HG03457 (cell line): ENCODE data around the gene LACTB.
A peak's percentile ranks its signal among the peaks of the same experiment; 100 is the strongest.

Experiments
- ATAC-seq: cut with Tn5 transposase; IDR thresholded peaks from one replicate; pipeline ENCODE4 v1.9.1; 2021; ENCODE audit warnings: moderate number of reproducible peaks; ENCODE audit not compliant: unreplicated experiment

The LACTB gene

DNA sequence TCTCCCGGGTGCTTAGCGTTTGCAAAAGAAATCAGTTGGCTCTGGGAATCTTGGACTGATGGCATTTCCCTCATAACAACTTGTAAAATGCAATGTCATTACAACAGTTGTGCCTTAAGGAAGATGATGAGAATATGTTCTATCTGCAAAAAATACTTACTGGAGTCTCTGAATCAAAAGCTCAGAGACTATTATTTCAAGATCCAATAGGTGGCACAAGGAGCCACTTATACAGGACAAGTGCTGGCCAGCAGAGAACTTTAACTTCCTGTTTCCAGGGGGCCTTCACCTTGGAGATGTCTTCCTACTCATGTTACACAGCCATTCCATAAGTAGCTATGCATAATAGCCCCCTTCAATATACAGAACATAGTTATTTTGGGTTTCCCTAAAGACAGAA, 44.6 kb downstream of the LACTB start:
- no peak for ATAC-seq

DNA sequence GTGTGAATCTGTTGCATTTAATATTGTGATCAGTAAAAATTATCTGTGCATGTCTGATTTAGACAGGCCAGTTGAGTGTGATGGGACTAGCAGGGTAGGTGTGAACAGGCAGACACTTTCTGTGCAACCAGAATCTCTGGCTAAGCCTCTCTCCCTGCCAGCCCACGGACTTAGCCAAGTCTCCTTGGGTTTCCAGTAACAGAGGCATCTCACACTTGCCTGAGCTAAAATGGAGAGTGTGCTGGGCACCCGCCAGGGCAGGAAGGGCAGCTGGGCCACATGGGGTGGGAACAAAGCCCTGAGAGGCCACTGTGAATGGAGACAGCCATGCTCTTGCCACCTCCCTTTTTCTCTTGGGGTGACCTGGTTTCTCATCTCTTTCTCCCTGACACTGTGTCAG, 48.1 kb downstream of the LACTB start:
- no peak for ATAC-seq

DNA sequence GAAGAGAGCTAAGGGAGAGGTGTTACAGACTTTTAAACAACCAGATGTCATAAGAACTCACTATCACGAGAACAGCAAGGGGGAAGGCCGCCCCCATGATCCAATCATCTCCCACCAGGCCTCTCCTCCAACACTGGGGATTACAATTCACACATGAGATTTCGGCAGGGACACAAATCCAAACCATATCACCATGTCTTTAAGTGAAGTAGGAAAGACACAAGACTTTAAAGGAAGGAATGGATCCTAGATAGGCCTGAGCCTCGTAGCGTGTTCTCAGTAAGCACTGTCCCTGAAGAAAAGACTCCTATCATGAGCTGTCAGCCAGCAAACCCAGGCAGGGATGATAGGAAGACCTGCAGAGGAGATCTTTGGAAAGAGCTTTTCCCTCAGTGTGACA, 50.7 kb downstream of the LACTB start:
- ATAC-seq: no peak

GRCh38 chr15:63172851-63173451, 51.3 kb downstream of the LACTB start:
- ATAC-seq: no peak

DNA sequence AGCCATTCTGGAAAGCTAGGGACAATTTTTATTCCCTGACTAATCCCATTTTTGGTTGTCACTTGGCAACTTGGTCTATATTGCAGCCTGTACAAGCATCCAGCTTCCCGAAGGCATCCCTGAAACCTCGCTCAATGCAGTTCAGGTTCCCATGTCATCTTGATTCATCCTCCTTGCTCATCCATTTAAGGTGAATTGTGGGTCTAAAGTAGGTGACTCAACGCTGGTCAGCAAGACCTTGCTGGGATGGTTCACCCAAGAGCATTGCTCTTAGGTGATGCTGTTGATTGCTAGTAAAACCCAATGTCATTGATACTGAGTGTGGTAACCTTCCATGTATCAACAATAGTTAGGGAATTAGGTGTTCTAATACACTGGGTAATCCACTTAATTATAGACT, 54.6 kb downstream of the LACTB start:
- no peak for ATAC-seq

DNA sequence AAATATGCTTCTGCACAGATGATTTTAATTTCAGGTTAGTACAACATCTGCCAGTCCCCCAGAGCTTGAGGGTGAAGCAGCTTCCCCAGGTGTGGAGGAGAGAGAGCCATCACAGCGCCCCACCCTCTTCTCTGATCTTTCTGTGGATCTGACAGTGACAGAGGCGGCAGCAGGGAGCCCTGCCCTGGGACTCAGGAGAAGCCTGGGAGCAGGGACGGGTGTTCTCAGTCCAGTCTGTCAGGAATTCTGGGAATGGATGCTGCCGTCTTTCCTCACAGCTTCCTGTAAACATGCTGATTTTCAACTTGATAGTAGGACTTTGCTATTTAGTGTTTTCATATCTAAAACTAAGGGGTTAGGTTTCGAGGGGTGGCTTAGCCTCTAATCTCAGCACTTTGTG, 56.4 kb downstream of the LACTB start:
- no peak for ATAC-seq

DNA sequence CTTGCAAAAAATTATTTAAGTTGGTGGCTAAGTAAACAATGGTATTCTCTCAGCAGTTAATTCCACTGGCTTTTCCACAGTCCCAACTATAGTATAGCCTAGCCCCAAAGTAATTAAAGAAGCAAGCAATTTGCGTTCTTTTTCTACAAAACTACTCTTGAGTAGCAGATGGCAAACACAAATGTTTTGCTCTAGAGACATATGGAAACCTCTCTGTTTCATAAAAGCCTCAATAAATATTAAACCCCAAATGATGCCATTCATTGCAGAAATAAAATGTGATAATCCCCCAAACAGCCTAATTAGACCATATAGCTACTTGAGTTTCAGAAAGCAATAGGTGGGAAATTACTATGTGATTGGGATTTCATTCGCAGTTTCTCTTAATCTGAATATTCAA, 59.1 kb downstream of the LACTB start:
- ATAC-seq: no peak

DNA sequence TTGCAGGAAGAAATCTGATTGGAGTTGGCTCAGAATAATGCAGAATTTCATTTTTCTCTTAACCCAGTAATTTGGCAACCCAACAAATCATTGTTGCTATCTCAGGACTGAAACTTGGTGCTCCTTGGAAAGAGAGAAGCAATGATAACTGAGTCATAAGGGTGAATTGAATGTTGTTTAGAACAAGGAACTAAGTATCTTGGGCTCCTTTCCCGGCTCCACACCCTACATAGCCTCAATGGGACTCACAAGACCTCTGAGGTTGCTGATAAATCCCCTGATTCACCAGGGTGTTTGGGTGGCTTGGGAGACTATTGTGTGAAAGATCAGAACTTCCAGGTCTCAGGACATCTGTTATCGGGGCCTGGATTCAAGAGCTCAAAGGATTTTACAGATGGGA, 60.0 kb downstream of the LACTB start:
- no peak for ATAC-seq

GRCh38 chr15:63185206-63185605, 63.5 kb downstream of the LACTB start:
- ATAC-seq: no peak

- no peak for ATAC-seq
Measured at GRCh38 chr15:63186065-63186464, 64.4 kb downstream of the LACTB start.

- no peak for ATAC-seq
Measured at GRCh38 chr15:63187589-63188226, 66.0 kb downstream of the LACTB start.

DNA sequence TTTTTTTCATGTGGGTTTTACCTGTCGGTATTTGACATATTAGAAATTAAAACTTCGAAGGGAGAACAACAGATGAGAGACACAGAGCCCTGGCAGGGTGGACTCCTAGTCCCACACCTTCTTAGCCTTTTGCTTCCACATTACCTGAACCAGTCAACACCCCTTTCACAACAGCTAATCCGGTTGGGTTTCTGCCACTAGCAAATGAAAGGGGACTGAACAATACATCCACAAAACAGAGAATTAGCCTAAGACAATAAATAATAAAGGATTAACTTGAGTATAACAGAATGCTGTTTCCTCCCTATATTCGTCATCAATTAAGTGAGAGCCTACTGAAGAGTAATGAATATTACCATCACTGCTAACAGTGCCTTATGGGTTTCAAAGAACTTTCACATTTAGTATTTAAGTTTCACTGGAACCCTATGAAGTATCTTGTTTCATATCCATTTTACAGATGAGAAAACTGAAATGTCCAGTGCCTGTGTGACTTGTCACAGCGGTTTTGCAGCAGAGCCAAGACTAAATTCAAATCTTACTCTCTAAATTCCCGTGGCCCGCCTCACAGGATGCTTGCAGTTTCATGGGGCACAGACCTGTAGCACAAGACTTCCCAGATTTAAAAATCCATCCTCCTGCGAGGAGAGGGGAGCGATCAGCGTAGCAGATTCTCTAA, 66.7 kb downstream of the LACTB start:
- no peak for ATAC-seq

- ATAC-seq: peak; percentile 69
Measured at GRCh38 chr15:63188926-63189871, 67.5 kb downstream of the LACTB start, which contains the start of gene RAB8B. Gene RAB8B (plus strand): TSS chr15:63189606. CDS start chr15:63189625, 19 bp downstream.

- ATAC-seq: no peak
Measured at GRCh38 chr15:63189941-63190768, 68.5 kb downstream of the LACTB start.

- no peak for ATAC-seq
Measured at GRCh38 chr15:63190769-63191649, 69.3 kb downstream of the LACTB start.
